MM.1S (cell line): ENCODE measurements around the gene SPI1.

ENCODE experiments used
- CTCF ChIP-seq: fragments of 300-600 bp; sonication (generic); IDR thresholded peaks from 2 replicates; pipeline ENCODE4 v1.5.1; 2016; ENCODE audit warnings: antibody characterized with exemption, low read length, mixed read lengths
- EZH2 ChIP-seq: fragments of 300-600 bp; sonication (generic); optimal IDR thresholded peaks from 2 replicates; pipeline ENCODE3; 2017; ENCODE audit warnings: low read depth, mild to moderate bottlenecking, antibody characterized with exemption, low read length, mixed read lengths
- EZH2phosphoT487 ChIP-seq: fragments of 300-600 bp; sonication (generic); IDR thresholded peaks from 2 replicates; pipeline ENCODE4 v1.6.1; 2018; ENCODE audit warnings: antibody characterized with exemption, low read length

GRCh38 chr11:47379317-47379716, 970 bp upstream of the SPI1 start:
- TF ChIP-seq CTCF (no peak), EZH2 (no peak), EZH2phosphoT487 (no peak)
